HepG2 (cell line): ENCODE measurements around the gene SLC16A4. TPM values are rescaled to one million over a fixed set of nuclear protein-coding genes. Genes with fewer than 3 reads are reported as not detected.

Source experiments
- ARID3A ChIP-seq: IDR thresholded peaks from 2 replicates; pipeline ENCODE4 v1.6.1; 2012; ENCODE audit warnings: low read depth, low read length, improper control_type of control experiment
- ATF4 ChIP-seq, 2 experiments: fragments of 450-650 bp in 1 of 2; sonication (generic) in 1 of 2; formaldehyde crosslinking; IDR thresholded peaks; 2 replicates each; pipeline versions ENCODE4 v1.5.0 to v1.8.0; 2020 to 2022; ENCODE audit warnings: mild to moderate bottlenecking in 1 of 2, missing genetic modification reagents in 1 of 2
- ATM ChIP-seq: fragments of 450-650 bp; IDR thresholded peaks from 2 replicates; pipeline ENCODE4 v1.7.1; 2017; ENCODE audit warnings: mild to moderate bottlenecking, borderline replicate concordance
- DNMT1 ChIP-seq: sonication (generic); formaldehyde crosslinking; IDR thresholded peaks from 2 replicates; pipeline ENCODE4 v1.5.1; 2020; ENCODE audit warnings: mild to moderate bottlenecking, missing genetic modification reagents
- DZIP1 ChIP-seq: sonication (generic); formaldehyde crosslinking; IDR thresholded peaks from 2 replicates; pipeline ENCODE4 v1.5.0; 2020; ENCODE audit warnings: mild to moderate bottlenecking, missing genetic modification reagents
- HNRNPH1 ChIP-seq: fragments of 200-400 bp; formaldehyde crosslinking; optimal IDR thresholded peaks from 2 replicates; pipeline ENCODE3; 2017; ENCODE audit warnings: mild to moderate bottlenecking, low read depth, low read length
- IRF2 ChIP-seq: IDR thresholded peaks from 2 replicates; pipeline ENCODE4 v1.6.1; 2018; ENCODE audit warnings: missing genetic modification reagents, missing compliant biosample characterization
- MED8 ChIP-seq: sonication (generic); formaldehyde crosslinking; IDR thresholded peaks from 2 replicates; pipeline ENCODE4 v1.8.1; 2023; ENCODE audit warnings: mild to moderate bottlenecking, missing genetic modification reagents; ENCODE audit not compliant: insufficient replicate concordance
- MZF1 ChIP-seq: sonication (generic); formaldehyde crosslinking; IDR thresholded peaks from 2 replicates; pipeline ENCODE4 v1.8.1; 2023; ENCODE audit warnings: mild to moderate bottlenecking, missing genetic modification reagents, borderline replicate concordance
- SKI ChIP-seq: fragments of 450-650 bp; IDR thresholded peaks from one replicate; pipeline ENCODE4 v1.6.1; 2018; ENCODE audit warnings: mild to moderate bottlenecking; ENCODE audit not compliant: partially characterized antibody
- SP2 ChIP-seq: sonication (generic); formaldehyde crosslinking; IDR thresholded peaks from 2 replicates; pipeline ENCODE4 v1.5.1; 2020; ENCODE audit warnings: mild to moderate bottlenecking, missing genetic modification reagents
- TOPORS ChIP-seq: sonication (generic); formaldehyde crosslinking; IDR thresholded peaks from 2 replicates; pipeline ENCODE4 v1.8.0; 2023; ENCODE audit warnings: mild to moderate bottlenecking, missing genetic modification reagents
- ZFP37 ChIP-seq: sonication (generic); formaldehyde crosslinking; IDR thresholded peaks from 2 replicates; pipeline ENCODE4 v1.4.0; 2020; ENCODE audit warnings: missing genetic modification reagents, borderline replicate concordance
- ZFP62 ChIP-seq: sonication (generic); formaldehyde crosslinking; IDR thresholded peaks from 2 replicates; pipeline ENCODE4 v1.4.0; 2020; ENCODE audit warnings: missing genetic modification reagents
- ZNF143 ChIP-seq: sonication (generic); formaldehyde crosslinking; IDR thresholded peaks from 2 replicates; pipeline ENCODE4 v1.4.0; 2020; ENCODE audit warnings: missing genetic modification reagents
- ZNF160 ChIP-seq: sonication (generic); formaldehyde crosslinking; IDR thresholded peaks from 2 replicates; pipeline ENCODE4 v1.8.0; 2022; ENCODE audit warnings: mild to moderate bottlenecking, inconsistent platforms, missing genetic modification reagents
- ZNF235 ChIP-seq: sonication (generic); formaldehyde crosslinking; IDR thresholded peaks from 2 replicates; pipeline ENCODE4 v1.8.1; 2023; ENCODE audit warnings: mild to moderate bottlenecking, missing genetic modification reagents, borderline replicate concordance
- ZNF326 ChIP-seq: sonication (generic); formaldehyde crosslinking; IDR thresholded peaks from 2 replicates; pipeline ENCODE4 v1.4.0; 2020; ENCODE audit warnings: missing genetic modification reagents, borderline replicate concordance
- ZNF468 ChIP-seq: sonication (generic); formaldehyde crosslinking; IDR thresholded peaks from 2 replicates; pipeline ENCODE4 v1.8.0; 2022; ENCODE audit warnings: mild to moderate bottlenecking, moderate library complexity, missing genetic modification reagents
- ZNF549 ChIP-seq: sonication (generic); formaldehyde crosslinking; IDR thresholded peaks from 2 replicates; pipeline ENCODE4 v1.5.0; 2020; ENCODE audit warnings: missing genetic modification reagents
- ZNF639 ChIP-seq: conservative IDR thresholded peaks from 2 replicates; pipeline ENCODE4 v1.6.1; 2018; ENCODE audit warnings: missing genetic modification reagents
- ZNF780A ChIP-seq: sonication (generic); formaldehyde crosslinking; IDR thresholded peaks from 2 replicates; pipeline ENCODE4 v1.8.0; 2022; ENCODE audit warnings: mild to moderate bottlenecking, missing genetic modification reagents, moderate library complexity
- polyA plus RNA-seq, 8 experiments: library from polyadenylated mRNA; depleted of rRNA in 3 of 8; stranded (reverse) in 7 of 8; unstranded in 1 of 8; fragments of >200 nt; fragmentation: Illumina TruSeq in 4 of 8; extraction: Trizol in 4 of 8; gene quantifications; 2 replicates each; pipeline versions ENCODE4 v1.2.1 to v1.2.3, GENCODE V29; 2011 to 2016; ENCODE audit warnings: low read depth in 4 of 8, missing spikeins in 1 of 8, mixed read lengths in 1 of 8; ENCODE audit not compliant: insufficient read depth in 1 of 8
- total RNA-seq, 5 experiments: library from RNA; depleted of rRNA; stranded (reverse); fragments of >200 nt; fragmentation: Illumina TruSeq; extraction: Trizol; gene quantifications; 2 replicates each; pipeline ENCODE4 v1.2.3, GENCODE V29; 2016; ENCODE audit warnings: low read depth in 1 of 5

SLC16A4 gene
- total and polyA plus RNA-seq, 2 of the 13 experiments (the other 11 are each of a cell fraction or from before 2014, with no cell fraction given): 1.1 to 1.5 TPM

- TF ChIP-seq ZNF143 (CRISPR knock-in tag): 0 out of 2 replicates have a peak, but pooled peaks have one; percentile 11
- TF ChIP-seq ARID3A: no peak
- TF ChIP-seq DZIP1 (CRISPR knock-in tag): peak; percentile 65; the same call in 1 of the 2 replicates
- TF ChIP-seq ZNF235 (CRISPR knock-in tag): peak; percentile 69; the same call in 1 of the 2 replicates
- TF ChIP-seq MED8 (CRISPR knock-in tag): peak; percentile 78
- TF ChIP-seq ZFP62: no peak
- no peak for TF ChIP-seq ZNF468
- TF ChIP-seq SKI: no peak
- TF ChIP-seq ZNF780A (CRISPR knock-in tag): no peak; the same call in 1 of the 2 replicates
- no peak for TF ChIP-seq ZFP37
- TF ChIP-seq ZNF639 (CRISPR knock-in tag): no peak
- no peak for TF ChIP-seq TOPORS (CRISPR knock-in tag)
- no peak; the same call in 1 of the 2 replicates for TF ChIP-seq ZNF160 (CRISPR knock-in tag)
- no peak for TF ChIP-seq DNMT1 (CRISPR knock-in tag)
- TF ChIP-seq HNRNPH1: no peak
- TF ChIP-seq ZNF549 (CRISPR knock-in tag): no peak
- TF ChIP-seq IRF2 (CRISPR knock-in tag): no peak
- TF ChIP-seq ZNF326 (CRISPR knock-in tag): no peak
- TF ChIP-seq ATF4 (CRISPR knock-in tag; IDR thresholded peaks at IDR 0.05): peak in 1 of 2 experiments; percentile 40; a peak in 1 of 4 replicates
- TF ChIP-seq SP2 (CRISPR knock-in tag): peak; percentile 91
- no peak for TF ChIP-seq MZF1
- TF ChIP-seq ATM: no peak
These were observed 51.2 kb downstream of the SLC16A4 start (continued) for GRCh38 chr1:110339407-110340206.
